Measurements from ENCODE around the gene SH2D1B. TPM values are rescaled to one million over a fixed set of nuclear protein-coding genes. Genes with fewer than 3 reads are reported as not detected.

Gene SH2D1B
- total and polyA plus RNA-seq, 10 of the 15 experiments (the other 5 are each of a cell fraction or from before 2014, with no cell fraction given): 0.18 TPM; not detected in 9

DNA sequence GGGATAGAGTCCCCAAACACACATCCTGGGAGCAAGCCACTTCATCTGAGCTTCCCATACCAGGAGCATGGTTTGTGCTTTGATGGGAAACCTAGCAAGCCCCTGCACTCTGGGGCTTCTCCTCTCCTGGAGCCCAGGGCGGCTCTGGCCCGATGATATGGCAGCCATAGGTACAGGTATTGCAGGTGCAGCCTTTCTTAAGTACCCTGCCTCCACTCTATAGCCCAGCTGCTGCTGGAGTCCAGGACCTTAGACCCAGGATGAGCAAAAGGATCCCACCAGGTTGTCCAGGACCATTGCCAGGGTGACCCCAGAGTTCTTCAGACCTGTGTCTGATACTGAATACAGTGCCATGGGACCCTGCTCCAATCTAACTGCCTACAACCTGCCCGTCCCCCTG lies 26.2 kb downstream of the SH2D1B start:
- H3K27ac ChIP-seq (ENCODE audit: control insufficient read depth, insufficient read depth): no peak overlapping the region
- FAIRE-seq (no peak), DNase-seq (ENCODE audit: low read depth, low spot score) (no peak), ATAC-seq (no peak)
- in situ Hi-C loops (cut with MboI) (no loop called here), intact Hi-C loops (cut with micrococcal nuclease; ENCODE audit: unreplicated experiment) (no loop called here)
- SMC1A ChIA-PET (ENCODE audit: uncharacterized antibody, unreplicated experiment): no interaction called here
- CTCF ChIA-PET: no interaction called here
- 0 out of 2 replicates have a peak, but pooled peaks cover 4% of the 10 kb centered on the region for H3K4me1 ChIP-seq (ENCODE audit: control insufficient read depth, insufficient read depth, low read length)
- RAD21 ChIA-PET (ENCODE audit: unreplicated experiment): interaction anchor here (0.6 to 0.9 kb wide), 2 partner anchors 28 to 87 kb away, joined by 3 to 4 read pairs; no protein-coding TSS in a partner anchor
- no peaks in the 10 kb centered on the region for H3K79me2 ChIP-seq (ENCODE audit: control insufficient read depth, insufficient read depth, low read length)
- TF ChIP-seq IKZF2 (IDR thresholded peaks at IDR 0.05) (no peak), TCF3 (IDR thresholded peaks at IDR 0.05; ENCODE audit: borderline replicate concordance, insufficient read depth, low read depth, low read length) (no peak), CUX1 (IDR thresholded peaks at IDR 0.05; ENCODE audit: insufficient replicate concordance, low read depth, low read length) (no peak), EZH2 (IDR thresholded peaks at IDR 0.05; ENCODE audit: borderline replicate concordance, control insufficient read depth, low read depth, low read length) (no peak), IKZF1 (conservative IDR thresholded peaks at IDR 0.05) (no peak)
- no peaks in the 10 kb centered on the region for H3K27me3 ChIP-seq (replicated peaks in 1 of 2; ENCODE audit: control insufficient read depth in 2 of 2, insufficient read depth in 2 of 2, low read length in 1 of 2)
- POLR2A ChIA-PET: no interaction called here
- H2AFZ ChIP-seq (ENCODE audit: control insufficient read depth, low read depth, low read length): no peak overlapping the region
- H3K4me3 ChIP-seq: no peak overlapping the region
- H3K4me2 ChIP-seq (ENCODE audit: control insufficient read depth, insufficient read depth): no peak overlapping the region
- no TSS peak for BruUV-seq (replicated peaks)
- WGBS (ENCODE audit: insufficient coverage, insufficient replicate concordance, low lambda C conversion rate, missing lambda C conversion rate): 14% methylated on average over 3 of the region's 3 CpGs
- no peaks in the 10 kb centered on the region for H3K9me3 ChIP-seq (replicated peaks; ENCODE audit: control insufficient read depth, insufficient read depth, low read length)
- no peaks in the 10 kb centered on the region for H4K20me1 ChIP-seq (ENCODE audit: control insufficient read depth, insufficient read depth)
- H3K9ac ChIP-seq (ENCODE audit: control insufficient read depth, insufficient read depth, low read length): no peak overlapping the region
- H3K36me3 ChIP-seq (ENCODE audit: control insufficient read depth in 2 of 2, insufficient read depth in 2 of 2, low read length in 1 of 2): no peaks in the 10 kb centered on the region
